B cell (primary cell): Measurements from ENCODE around the gene ADARB2. TPM values are rescaled to one million over a fixed set of nuclear protein-coding genes. Genes with fewer than 3 reads are reported as not detected.

Source experiments
- ATAC-seq: fragments of 200-7000 bp; cut with Tn5 transposase; one replicate; pipeline ENCODE4 v1.10.0; 2021; ENCODE audit warnings: low read depth, mild to moderate bottlenecking, moderate number of reproducible peaks, moderate library complexity
- CTCF ChIA-PET: fragments of 350-600 bp; sonication (Branson Sonifier 250); formaldehyde crosslinking; loops from one replicate; lab custom pipeline; 2021; ENCODE audit warnings: antibody characterized with exemption, inconsistent platforms; lab: Charles Lee
- POLR2A ChIA-PET: fragments of 350-600 bp; sonication (Branson Sonifier 250); formaldehyde crosslinking; loops from one replicate; lab custom pipeline; 2021; ENCODE audit warnings: antibody characterized with exemption; lab: Charles Lee
- DNase-seq: peaks from one replicate; pipeline ENCODE4 v3.0.0; 2013
- H2AFZ ChIP-seq: 2 replicates; pipeline ENCODE4 v1.6.1; 2012; ENCODE audit warnings: mild to moderate bottlenecking, low read depth, low read length; ENCODE audit not compliant: insufficient read depth, poor library complexity, severe bottlenecking
- H3K27ac ChIP-seq, 2 donors: 1 replicate in 1 of 2; 2 replicates in 1 of 2; pipeline ENCODE4 v1.5.1; 2012 to 2013; ENCODE audit warnings: low read length in 2 of 2, mild to moderate bottlenecking in 2 of 2, moderate library complexity in 1 of 2
- H3K27me3 ChIP-seq, 4 experiments: fragments of 200-600 bp in 1 of 4; sonication (generic) in 1 of 4; replicated peaks in 1 of 4; 1 replicate in 2 of 4; 2 replicates in 2 of 4; pipeline versions ENCODE4 v1.6.1 to v1.7.0; 2013 to 2016; ENCODE audit warnings: low read length in 3 of 4, mild to moderate bottlenecking in 2 of 4, mixed read lengths in 1 of 4, moderate library complexity in 1 of 4; ENCODE audit not compliant: insufficient read depth in 4 of 4, control insufficient read depth in 3 of 4; ENCODE audit errors: control extremely low read depth in 1 of 4
- H3K36me3 ChIP-seq, 2 experiments: replicated peaks in 1 of 2; 1 replicate in 1 of 2; 2 replicates in 1 of 2; pipeline versions ENCODE4 v1.6.1 to v1.7.1; 2013; ENCODE audit warnings: low read length in 1 of 2; ENCODE audit not compliant: insufficient read depth in 2 of 2, control insufficient read depth in 1 of 2; ENCODE audit errors: control extremely low read depth in 1 of 2, extremely low read depth in 1 of 2
- H3K4me1 ChIP-seq, 2 donors: fragments of 200-600 bp in 1 of 2; sonication (generic) in 1 of 2; 1 replicate in 1 of 2; 2 replicates in 1 of 2; pipeline versions ENCODE4 v1.5.1 to v1.6.1; 2013 to 2017; ENCODE audit warnings: low read length in 2 of 2; ENCODE audit not compliant: control insufficient read depth in 2 of 2, insufficient read depth in 2 of 2
- H3K4me2 ChIP-seq: replicated peaks from 2 replicates; pipeline ENCODE3; 2012; ENCODE audit warnings: mild to moderate bottlenecking, low read depth, low read length; ENCODE audit not compliant: poor library complexity, severe bottlenecking
- H3K4me3 ChIP-seq, 5 experiments: fragments of 200-600 bp in 1 of 5; sonication (generic) in 1 of 5; 1 replicate in 3 of 5; 2 replicates in 2 of 5; pipeline versions ENCODE4 v1.5.1 to v1.7.0; 2011 to 2016; ENCODE audit warnings: low read length in 4 of 5, mild to moderate bottlenecking in 4 of 5, low read depth in 2 of 5, control low read depth in 1 of 5, moderate library complexity in 1 of 5; ENCODE audit not compliant: insufficient read depth in 1 of 5; ENCODE audit errors: control extremely low read depth in 1 of 5, extremely low read depth in 1 of 5
- H3K79me2 ChIP-seq: fragments of 200-600 bp; sonication (generic); one replicate; pipeline ENCODE4 v1.6.0; 2016; ENCODE audit warnings: low read length; ENCODE audit not compliant: control insufficient read depth, insufficient read depth
- H3K9ac ChIP-seq: fragments of 200-600 bp; sonication (generic); 2 replicates; pipeline ENCODE4 v1.6.1; 2017; ENCODE audit warnings: mild to moderate bottlenecking, low read length, moderate library complexity
- H3K9me3 ChIP-seq, 3 donors: one replicate each; pipeline versions ENCODE4 v1.6.1 to v1.7.1; 2013; ENCODE audit warnings: low read length in 2 of 3; ENCODE audit not compliant: control insufficient read depth in 2 of 3, insufficient read depth in 1 of 3; ENCODE audit errors: control extremely low read depth in 1 of 3
- H4K20me1 ChIP-seq: 2 replicates; pipeline ENCODE4 v1.6.0; 2012; ENCODE audit warnings: mild to moderate bottlenecking, low read length; ENCODE audit not compliant: insufficient read depth, control insufficient read depth, poor library complexity, severe bottlenecking
- H3K27ac Mint-ChIP-seq: one replicate; pipeline ENCODE4 v1.8.0; 2021; ENCODE audit warnings: mixed read lengths
- H3K27me3 Mint-ChIP-seq: one replicate; pipeline ENCODE4 v1.8.0; 2021; ENCODE audit warnings: mixed read lengths
- H3K4me1 Mint-ChIP-seq: one replicate; pipeline ENCODE4 v1.8.0; 2021; ENCODE audit warnings: mixed read lengths
- H3K4me3 Mint-ChIP-seq: one replicate; pipeline ENCODE4 v1.8.0; 2021; ENCODE audit warnings: mixed read lengths
- H3K9me3 Mint-ChIP-seq: one replicate; pipeline ENCODE4 v1.8.0; 2022; ENCODE audit warnings: mixed read lengths; ENCODE audit not compliant: insufficient read depth
- CTCF ChIP-seq: fragments of 200-600 bp; IDR thresholded peaks from one replicate; pipeline ENCODE4 v1.8.0; 2022; ENCODE audit warnings: antibody characterized with exemption, mild to moderate bottlenecking
- EZH2 ChIP-seq: IDR thresholded peaks from 2 replicates; pipeline ENCODE4 v1.6.1; 2012; ENCODE audit warnings: borderline replicate concordance, low read depth, mild to moderate bottlenecking, moderate library complexity, low read length; ENCODE audit not compliant: insufficient read depth, poor library complexity, severe bottlenecking
- WGBS: methylation state at CpG from one replicate; pipeline ENCODE4 v1.1.5; 2013; ENCODE audit warnings: missing lambda C conversion rate; ENCODE audit not compliant: insufficient coverage; 5-methylcytosine and 5-hydroxymethylcytosine counted together
- intact Hi-C: fragments of 100-400 bp; cut with micrococcal nuclease; formaldehyde crosslinking; loops from one replicate; pipeline ENCODE4 v1.10.0; 2022
- polyA plus RNA-seq: library from polyadenylated mRNA; depleted of rRNA; stranded (reverse); fragments of >200 nt; gene quantifications from 2 replicates; pipeline ENCODE4 v1.2.3, GENCODE V29; 2012
- total RNA-seq, 2 donors: library from RNA; stranded (reverse); fragments of 120-200 nt in 1 of 2; gene quantifications; 1 replicate in 1 of 2; 2 replicates in 1 of 2; pipeline versions ENCODE4 v1.2.3 to v1.2.4, GENCODE V29; 2013 to 2022

ADARB2 gene
- total and polyA plus RNA-seq, 2 donors (not counting 1 experiment from before 2014, with no cell fraction given): 0.13 to 0.96 TPM

GRCh38 chr10:1684991-1685390 is 52.3 kb downstream of the ADARB2 start:
- POLR2A ChIA-PET: no interaction called here

GRCh38 chr10:1683649-1684048 is 53.7 kb downstream of the ADARB2 start:
- H3K36me3 ChIP-seq: no peaks in the 10 kb centered on the region
- peaks cover 0 to 6% (median 0%) of the 10 kb centered on the region in 3 donors for H3K9me3 ChIP-seq
- H2AFZ ChIP-seq: no peak overlapping the region
- H3K4me3 Mint-ChIP-seq: no peak overlapping the region
- intact Hi-C loops: no loop called here
- no peak overlapping the region for H3K9ac ChIP-seq
- no peak overlapping the region for H3K27ac ChIP-seq
- no peak overlapping the region for H3K4me3 ChIP-seq
- 96% methylated on average over 12 of the region's 12 CpGs for WGBS
- H3K27me3 ChIP-seq: peaks cover 0 to 23% (median 1%) of the 10 kb centered on the region in 4 experiments
- TF ChIP-seq EZH2 (no peak), CTCF (no peak)
- H3K4me2 ChIP-seq: no peak overlapping the region
- DNase-seq (no peak), ATAC-seq (no peak)
- peaks cover 42% of the 10 kb centered on the region for H3K27me3 Mint-ChIP-seq
- POLR2A ChIA-PET: no interaction called here
- H4K20me1 ChIP-seq: no peaks in the 10 kb centered on the region
- H3K4me1 Mint-ChIP-seq: no peaks in the 10 kb centered on the region
- H3K79me2 ChIP-seq: no peaks in the 10 kb centered on the region
- H3K4me1 ChIP-seq: no peaks in the 10 kb centered on the region
- CTCF ChIA-PET: no interaction called here
- no peak overlapping the region for H3K27ac Mint-ChIP-seq
- H3K9me3 Mint-ChIP-seq: no peaks in the 10 kb centered on the region

More at GRCh38 chr10:1684991-1685390, 52.3 kb downstream of the ADARB2 start:
- Histone ChIP-seq H3K27ac (no peak overlapping the region), H3K4me1 (no peaks in the 10 kb centered on the region), H3K9me3 (peaks cover 0 to 6% (median 0%) of the 10 kb centered on the region in 3 donors), H4K20me1 (no peaks in the 10 kb centered on the region), H3K79me2 (no peaks in the 10 kb centered on the region), H3K36me3 (no peaks in the 10 kb centered on the region), H3K27me3 (peaks cover 0 to 20% (median 1%) of the 10 kb centered on the region in 4 experiments), H3K4me2 (no peak overlapping the region), H3K4me3 (no peak overlapping the region), H2AFZ (no peak overlapping the region), H3K9ac (no peak overlapping the region)
- intact Hi-C loops: no loop called here
- 98% methylated on average over 5 of the region's 9 CpGs for WGBS
- TF ChIP-seq CTCF (no peak), EZH2 (no peak)
- CTCF ChIA-PET: no interaction called here
- H3K27me3 Mint-ChIP-seq: peaks cover 53% of the 10 kb centered on the region
- no peak overlapping the region for H3K4me3 Mint-ChIP-seq
- no peak overlapping the region for H3K27ac Mint-ChIP-seq
- H3K4me1 Mint-ChIP-seq: no peaks in the 10 kb centered on the region
- ATAC-seq (no peak), DNase-seq (no peak)
- no peaks in the 10 kb centered on the region for H3K9me3 Mint-ChIP-seq
